HG03342 (cell line): ENCODE measurements around the gene TIAM1.
A peak's percentile ranks its signal among the peaks of the same experiment; 100 is the strongest.

ENCODE experiments used
- ATAC-seq: cut with Tn5 transposase; IDR thresholded peaks from one replicate; pipeline ENCODE4 v1.9.1; 2021; ENCODE audit warnings: mild to moderate bottlenecking, moderate library complexity; ENCODE audit not compliant: unreplicated experiment

TIAM1 gene

DNA sequence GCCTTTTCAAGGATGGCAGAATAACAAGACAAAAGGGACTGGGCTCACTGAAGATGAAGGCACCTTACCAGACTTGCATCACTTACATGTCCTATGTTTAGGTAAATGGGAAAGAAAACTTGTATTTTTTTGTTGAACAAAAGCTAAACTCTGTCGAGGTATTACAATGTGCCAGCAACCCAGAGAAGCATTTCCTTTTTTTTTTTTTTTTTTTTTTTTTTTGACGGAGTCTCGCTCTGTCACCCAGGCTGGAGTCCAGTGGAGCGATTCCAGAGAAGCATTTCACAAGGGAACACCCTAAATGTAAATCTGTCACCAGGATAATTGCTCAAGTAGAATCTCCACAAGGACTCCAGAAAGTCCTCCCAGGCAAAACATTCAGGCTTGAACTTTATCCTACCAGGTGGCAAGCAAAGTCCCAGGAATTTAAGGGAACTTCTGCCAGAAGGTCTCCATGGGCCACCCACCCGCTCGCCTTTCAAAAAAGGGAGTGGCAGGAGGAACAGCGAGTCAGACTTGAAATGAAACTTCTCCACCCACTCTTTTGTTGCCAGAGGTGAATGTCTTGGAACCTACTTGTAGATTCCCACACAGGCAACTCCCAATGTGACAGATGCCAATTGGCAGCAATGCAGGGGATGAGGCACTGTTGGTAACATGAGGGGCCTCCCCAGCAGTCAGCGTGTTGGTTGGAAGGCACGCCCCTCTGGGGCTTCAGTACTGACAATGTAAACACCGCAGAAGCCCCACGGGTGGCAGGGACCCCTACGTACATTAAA lies 125.0 kb downstream of the TIAM1 start:
- ATAC-seq, result no peak

- no peak for ATAC-seq
These were observed 127.9 kb downstream of the TIAM1 start for GRCh38 chr21:31216206-31216605.

GRCh38 chr21:31213787-31214186 lies 130.3 kb downstream of the TIAM1 start:
- no peak for ATAC-seq

- ATAC-seq, result no peak
These were observed 132.2 kb downstream of the TIAM1 start for GRCh38 chr21:31211836-31212235.

DNA sequence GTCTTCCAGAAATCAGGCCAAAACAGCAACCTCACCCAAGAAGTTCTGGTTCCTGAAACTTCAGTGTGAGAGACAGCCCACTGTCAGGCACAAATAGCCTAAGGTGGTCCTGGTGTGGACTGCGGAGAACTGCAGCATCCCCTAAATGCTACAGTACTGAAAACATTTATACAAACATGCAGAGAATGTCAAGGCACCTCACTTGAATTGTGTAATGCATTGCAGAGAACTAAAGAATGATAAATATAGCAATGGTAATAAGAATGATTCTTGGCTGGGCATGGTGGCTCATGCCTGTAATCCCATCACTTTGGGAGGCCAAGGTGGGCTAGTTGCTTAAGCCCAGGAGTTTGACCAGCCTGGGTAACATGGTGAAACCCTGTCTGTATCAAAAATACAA lies 138.6 kb downstream of the TIAM1 start:
- no peak for ATAC-seq

GRCh38 chr21:31204801-31205200 lies 139.3 kb downstream of the TIAM1 start:
- ATAC-seq, result no peak

DNA sequence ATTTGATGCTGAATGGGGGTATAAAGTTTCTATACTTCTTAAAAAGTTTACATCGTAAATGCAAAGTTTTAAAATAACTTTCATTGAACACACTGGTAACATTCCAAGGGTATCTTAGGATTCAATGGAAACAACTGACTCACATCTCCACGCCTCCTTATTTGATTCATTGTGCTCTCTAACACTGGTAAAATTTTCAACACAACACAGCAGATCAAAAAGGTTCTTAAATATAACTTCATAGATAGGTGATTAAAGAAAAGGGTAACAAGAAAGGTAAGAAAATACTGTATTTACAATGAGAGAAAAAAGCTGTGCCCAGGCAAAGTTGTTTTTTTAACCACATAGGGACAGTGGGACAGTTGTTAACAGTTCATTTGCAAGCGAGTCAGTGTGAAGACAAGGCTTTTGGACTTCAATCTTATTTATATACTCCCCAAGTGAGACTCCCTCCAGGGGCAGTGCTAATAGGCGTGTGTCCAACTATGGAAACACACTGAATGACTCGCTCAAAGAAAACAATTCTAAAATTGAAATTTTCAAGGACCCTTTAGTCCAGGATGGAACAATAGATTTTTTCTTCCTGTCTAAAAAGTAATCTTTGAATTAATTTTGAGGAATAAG lies 140.5 kb downstream of the TIAM1 start:
- ATAC-seq, result no peak

GRCh38 chr21:31201548-31201947 lies 142.5 kb downstream of the TIAM1 start:
- peak; percentile 71 for ATAC-seq

GRCh38 chr21:31201144-31201543 lies 142.9 kb downstream of the TIAM1 start:
- ATAC-seq, result peak; percentile 8

GRCh38 chr21:31198575-31198974 lies 145.5 kb downstream of the TIAM1 start:
- ATAC-seq, result no peak

- no peak for ATAC-seq
These were observed 147.3 kb downstream of the TIAM1 start for GRCh38 chr21:31196724-31197123.

GRCh38 chr21:31195334-31196015 lies 148.6 kb downstream of the TIAM1 start:
- ATAC-seq, result no peak

DNA sequence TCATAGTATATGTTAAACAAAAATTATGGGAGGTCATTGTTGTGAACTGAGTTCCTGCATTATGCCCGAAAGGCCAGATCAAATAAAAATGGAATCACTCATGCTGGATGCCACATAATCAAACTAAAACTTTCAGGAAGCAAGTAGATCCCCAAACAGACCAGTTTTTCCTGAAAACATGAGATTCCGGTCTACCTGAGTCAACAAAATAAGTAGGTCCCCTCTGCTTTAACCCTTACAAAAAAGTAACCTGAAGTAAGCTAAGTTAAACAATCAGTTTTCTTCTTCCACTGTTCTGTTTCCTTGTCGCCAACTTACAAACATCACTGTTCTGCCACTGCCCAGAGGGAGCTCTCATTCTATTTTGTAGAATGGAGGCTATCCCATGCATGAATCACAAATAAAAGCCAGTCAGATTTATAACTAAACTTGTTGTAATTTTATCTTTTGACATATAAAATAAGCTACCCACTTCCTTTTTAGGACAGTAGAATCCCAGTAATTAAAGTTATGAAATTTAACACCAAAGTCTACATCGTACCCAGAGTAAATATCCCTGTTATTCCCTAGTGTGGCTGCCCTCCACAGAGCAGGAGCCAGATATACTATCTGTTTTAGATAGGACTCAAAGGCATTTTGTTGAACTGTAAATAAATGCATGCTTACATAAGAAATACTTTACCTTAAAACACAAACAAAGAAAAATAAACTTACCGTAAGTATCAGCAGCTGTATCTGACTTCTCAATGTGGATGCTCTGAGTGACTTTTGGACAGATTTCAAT lies 149.4 kb downstream of the TIAM1 start:
- ATAC-seq, result no peak

GRCh38 chr21:31193761-31194160 lies 150.3 kb downstream of the TIAM1 start:
- ATAC-seq, result no peak

DNA sequence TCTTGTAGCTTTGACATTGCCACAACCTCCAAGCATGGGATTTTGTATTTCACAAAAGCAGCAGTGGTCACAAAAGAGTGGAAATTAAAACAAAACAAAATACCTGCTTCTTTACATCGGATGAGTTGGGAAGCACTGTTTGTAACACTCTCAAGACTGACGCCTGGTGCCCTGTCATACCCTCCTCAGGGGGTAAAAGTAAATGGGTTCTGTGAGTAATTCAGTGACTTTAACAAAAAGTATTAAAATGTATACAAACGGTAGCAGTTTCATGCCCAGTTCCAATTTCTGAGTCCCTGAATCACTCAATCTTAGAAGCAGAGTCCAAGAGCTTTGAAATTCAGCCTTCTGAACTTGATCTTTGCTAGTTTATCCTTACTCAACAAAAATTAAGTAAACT lies 152.5 kb downstream of the TIAM1 start:
- ATAC-seq, result no peak

DNA sequence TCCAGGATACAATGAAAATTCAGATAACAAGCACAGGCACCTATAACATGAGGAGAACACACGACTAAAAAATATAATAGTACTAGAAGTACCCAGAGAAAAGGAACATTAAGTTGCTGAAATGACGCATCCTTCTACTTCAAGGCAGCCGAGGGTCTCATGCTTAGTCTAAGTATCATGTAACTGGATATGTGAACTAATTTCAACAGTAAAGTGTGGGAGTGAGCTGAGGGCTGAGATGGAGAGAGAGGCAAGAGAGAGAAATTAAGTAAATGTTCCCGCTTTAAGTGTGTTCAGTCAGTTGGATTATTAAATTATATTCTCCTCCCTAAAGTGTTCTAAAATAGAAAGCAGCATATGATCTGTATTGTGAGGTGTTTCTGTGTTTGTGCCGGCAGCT lies 153.5 kb downstream of the TIAM1 start:
- ATAC-seq, result no peak

DNA sequence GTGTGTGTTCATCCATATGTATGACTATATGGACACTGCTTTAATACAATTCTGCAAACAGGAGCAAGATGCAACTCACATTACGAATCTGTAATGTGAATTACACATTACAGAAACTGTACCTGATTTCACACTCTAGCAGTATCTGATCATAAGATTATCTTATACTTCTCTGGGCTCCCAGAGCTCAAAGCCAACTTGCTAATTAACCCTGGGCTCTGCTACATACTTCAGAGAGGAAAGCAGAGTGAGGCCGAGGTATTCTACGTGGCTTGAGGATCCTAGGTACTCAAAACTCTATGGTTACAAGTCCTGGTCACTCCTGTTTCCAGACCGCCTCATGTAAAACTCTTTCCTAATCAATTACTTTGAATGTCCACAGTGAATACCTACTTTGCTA lies 156.6 kb downstream of the TIAM1 start:
- no peak for ATAC-seq

GRCh38 chr21:31186916-31187315 lies 157.1 kb downstream of the TIAM1 start:
- ATAC-seq, result no peak

DNA sequence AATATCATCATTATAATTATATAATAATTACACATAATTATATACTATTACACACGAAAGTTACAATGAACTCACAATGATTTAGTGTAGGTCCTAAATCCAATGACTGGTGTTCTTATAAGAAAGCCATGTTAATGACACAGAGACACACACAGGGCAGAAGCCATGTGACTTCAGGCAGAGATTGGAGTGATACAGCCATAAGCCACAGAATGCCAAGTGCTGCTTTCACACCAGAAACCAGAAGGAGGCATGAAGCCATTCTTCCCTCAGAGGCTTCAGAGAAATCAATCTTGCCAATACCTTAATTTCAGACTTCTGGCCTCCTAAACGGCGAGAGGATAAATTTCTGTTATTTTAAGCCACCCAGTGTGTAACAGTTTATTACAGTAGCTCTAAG lies 158.4 kb downstream of the TIAM1 start:
- no peak for ATAC-seq

DNA sequence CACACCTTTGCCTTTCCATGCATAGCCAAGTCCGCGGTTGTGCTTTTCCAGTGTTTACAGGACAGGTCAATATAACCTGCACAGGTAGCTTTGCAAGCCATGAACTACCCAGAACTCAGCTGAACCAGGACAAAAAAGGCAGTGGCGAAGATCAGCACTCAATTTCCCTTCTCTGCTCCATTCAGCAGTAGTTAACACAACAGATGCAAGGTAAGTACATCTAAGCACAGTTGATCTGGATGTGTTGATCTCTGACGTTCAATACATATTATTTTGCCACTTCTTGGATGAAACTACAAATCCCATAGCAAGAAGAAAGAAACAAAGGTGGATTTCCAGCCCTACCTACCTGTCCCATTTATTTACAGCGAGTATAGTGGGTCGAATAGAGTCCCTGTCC lies 159.2 kb downstream of the TIAM1 start:
- no peak for ATAC-seq

DNA sequence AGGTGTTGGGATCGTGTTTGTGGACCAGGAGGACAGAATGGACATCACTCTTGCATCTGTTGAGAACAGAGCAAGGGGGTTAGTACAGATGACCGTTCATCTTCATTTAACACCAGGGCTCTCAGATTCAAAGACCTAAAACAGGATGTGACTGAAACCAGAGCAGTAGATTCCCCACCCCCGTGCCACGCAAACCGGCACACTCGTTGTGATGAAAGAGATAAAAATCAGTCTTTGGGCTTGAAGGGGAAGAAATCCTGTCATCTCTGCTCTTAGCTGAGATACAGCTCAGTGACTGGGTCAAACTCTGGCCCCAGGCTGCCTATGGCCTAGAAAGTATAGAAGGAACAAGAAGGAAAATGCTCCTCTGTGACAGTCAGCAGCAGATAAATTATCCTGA lies 159.6 kb downstream of the TIAM1 start:
- no peak for ATAC-seq
